BJ (cell line): ENCODE measurements around the gene SYNJ2. TPM values are rescaled to one million over a fixed set of nuclear protein-coding genes. Genes with fewer than 3 reads are reported as not detected.
A peak's percentile ranks its signal among the peaks of the same experiment; 100 is the strongest.

ENCODE experiments used
- CTCF ChIA-PET: fragments of 350-600 bp; formaldehyde crosslinking; extraction: SDS; loops from one replicate; lab custom pipeline; 2021; ENCODE audit warnings: antibody characterized with exemption, inconsistent platforms; lab: Yijun Ruan, JAX
- POLR2A ChIA-PET: fragments of 300-600 bp; sonication (Branson Sonifier 250); formaldehyde crosslinking; extraction: SDS; loops from one replicate; lab custom pipeline; 2021; ENCODE audit warnings: antibody characterized with exemption; lab: Charles Lee
- DNase-seq: peaks from one replicate; pipeline ENCODE4 v3.0.0-alpha.2; 2011; ENCODE audit warnings: low read depth
- H3K27me3 ChIP-seq: 2 replicates; pipeline ENCODE4 v1.6.0; 2011; ENCODE audit warnings: low read length; ENCODE audit not compliant: control insufficient read depth, insufficient read depth
- H3K36me3 ChIP-seq: 2 replicates; pipeline ENCODE4 v1.5.1; 2011; ENCODE audit warnings: low read length; ENCODE audit not compliant: control insufficient read depth, insufficient read depth
- H3K4me3 ChIP-seq: 2 replicates; pipeline ENCODE4 v1.5.1; 2011; ENCODE audit warnings: low read depth, mild to moderate bottlenecking, control low read depth, low read length
- CTCF ChIP-seq: IDR thresholded peaks from 2 replicates; pipeline ENCODE4 v1.5.1; 2011; ENCODE audit warnings: low read depth, mild to moderate bottlenecking, control low read depth, inconsistent platforms, low read length, moderate library complexity; ENCODE audit not compliant: insufficient read depth
- polyA plus RNA-seq: library from polyadenylated mRNA; depleted of rRNA; stranded (reverse); fragments of >200 nt; gene quantifications from 2 replicates; pipeline ENCODE4 v1.2.3, GENCODE V29; 2011

Gene SYNJ2
- polyA plus RNA-seq, 1 experiment = 29.9 TPM

- CTCF ChIA-PET = no interaction called here
Measured at GRCh38 chr6:158039571-158040050, 57.9 kb downstream of the SYNJ2 start.

GRCh38 chr6:158040051-158040803 is 58.6 kb downstream of the SYNJ2 start:
- CTCF ChIA-PET = interaction anchor here (0.9 to 1.3 kb wide), 3 partner anchors 14 to 57 kb away, joined by 3 read pairs; no protein-coding TSS in a partner anchor
- Histone ChIP-seq H3K27me3 (no peaks in the 10 kb centered on the region), H3K4me3 (no peak overlapping the region), H3K36me3 (peaks cover 18% of the 10 kb centered on the region)
- no peak for TF ChIP-seq CTCF
- peak; percentile 92 for DNase-seq
- POLR2A ChIA-PET = no interaction called here

More at GRCh38 chr6:158039571-158040050, 57.9 kb downstream of the SYNJ2 start:
- no peaks in the 10 kb centered on the region for H3K27me3 ChIP-seq
- H3K4me3 ChIP-seq = no peak overlapping the region
- no peak for TF ChIP-seq CTCF
- POLR2A ChIA-PET = no interaction called here
- H3K36me3 ChIP-seq = peaks cover 18% of the 10 kb centered on the region
- no peak for DNase-seq

- H3K4me3 ChIP-seq = no peak overlapping the region
- TF ChIP-seq CTCF = no peak
Measured at GRCh38 chr6:158040804-158041347, 59.2 kb downstream of the SYNJ2 start.

GRCh38 chr6:158041370-158041769 is 59.7 kb downstream of the SYNJ2 start:
- no peak for DNase-seq
- no peak for TF ChIP-seq CTCF
- CTCF ChIA-PET = interaction anchor here (1.1 to 1.3 kb wide), 3 partner anchors 20 to 58 kb away, joined by 3 to 5 read pairs (median 3); no protein-coding TSS in a partner anchor
- Histone ChIP-seq H3K4me3 (no peak overlapping the region), H3K36me3 (peaks cover 18% of the 10 kb centered on the region), H3K27me3 (no peaks in the 10 kb centered on the region)
- POLR2A ChIA-PET = no interaction called here

More at GRCh38 chr6:158040804-158041347, 59.2 kb downstream of the SYNJ2 start:
- POLR2A ChIA-PET = no interaction called here
- H3K36me3 ChIP-seq = peaks cover 18% of the 10 kb centered on the region
- no peak for DNase-seq
- CTCF ChIA-PET = interaction anchor here (0.9 to 1.3 kb wide), 3 partner anchors 15 to 58 kb away, joined by 3 read pairs; no protein-coding TSS in a partner anchor
- H3K27me3 ChIP-seq = no peaks in the 10 kb centered on the region

GRCh38 chr6:158041788-158042187 is 60.1 kb downstream of the SYNJ2 start:
- DNase-seq = no peak
- ChIA-PET CTCF (interaction anchor here (1.1 to 1.3 kb wide), 2 partner anchors 22 to 59 kb away, joined by 3 to 5 read pairs; no protein-coding TSS in a partner anchor), POLR2A (no interaction called here)
- H3K4me3 ChIP-seq = no peak overlapping the region
- TF ChIP-seq CTCF = no peak
- H3K27me3 ChIP-seq = no peaks in the 10 kb centered on the region
- H3K36me3 ChIP-seq = peaks cover 18% of the 10 kb centered on the region
